Esophagus (tissue), 2 donors: ENCODE data around the gene KCNJ18. TPM values are rescaled to one million over a fixed set of nuclear protein-coding genes. Genes with fewer than 3 reads are reported as not detected.
A peak's percentile ranks its signal among the peaks of the same experiment; 100 is the strongest.
"Not testable (repeated sequence)": the region's sequence is repeated elsewhere in the genome, so short reads cannot be mapped to it uniquely, and the experiment has no call there.

Experiments used
- H3K27ac ChIP-seq, 2 donors: one replicate each; pipeline ENCODE4 v1.5.1; 2013; ENCODE audit warnings: low read depth in 2 of 2, mild to moderate bottlenecking in 2 of 2, inconsistent platforms in 1 of 2, low read length in 1 of 2, moderate library complexity in 1 of 2
- H3K27me3 ChIP-seq, 2 donors: one replicate each; pipeline ENCODE4 v1.6.1; 2013; ENCODE audit warnings: low read length in 2 of 2, control low read depth in 1 of 2, mild to moderate bottlenecking in 1 of 2; ENCODE audit not compliant: insufficient read depth in 2 of 2, control insufficient read depth in 1 of 2
- H3K36me3 ChIP-seq, 2 donors: one replicate each; pipeline ENCODE4 v1.6.1; 2013; ENCODE audit warnings: low read length in 1 of 2; ENCODE audit not compliant: control insufficient read depth in 2 of 2, insufficient read depth in 2 of 2
- H3K4me1 ChIP-seq, 2 donors: one replicate each; pipeline ENCODE4 v1.6.1; 2013; ENCODE audit warnings: low read length in 1 of 2; ENCODE audit not compliant: control insufficient read depth in 2 of 2, insufficient read depth in 2 of 2
- H3K4me3 ChIP-seq, 2 donors: one replicate each; pipeline ENCODE4 v1.5.1; 2013; ENCODE audit warnings: low read length in 2 of 2, mild to moderate bottlenecking in 2 of 2, low read depth in 1 of 2, moderate library complexity in 1 of 2
- H3K9me3 ChIP-seq, 2 donors: one replicate each; pipeline ENCODE4 v1.6.1; 2013; ENCODE audit warnings: mild to moderate bottlenecking in 2 of 2, low read depth in 1 of 2, low read length in 1 of 2, moderate library complexity in 1 of 2; ENCODE audit not compliant: control insufficient read depth in 2 of 2, insufficient read depth in 1 of 2
- WGBS, 2 donors: extraction: QIAGEN DNeasy Blood & Tissue Kit; methylation state at CpG; one replicate each; pipeline ENCODE4 v1.1.7; 2013; 5-methylcytosine and 5-hydroxymethylcytosine counted together
- polyA plus RNA-seq, 2 donors: library from polyadenylated mRNA; stranded (reverse); fragments of 200-250 nt; gene quantifications; one replicate each; pipeline ENCODE4 v1.2.3, GENCODE V29; 2013
- donor health status: healthy with polysubstance abuse.
- donor health status: Bipolar disorder and iron deficiency.

Gene KCNJ18
- polyA plus RNA-seq, 2 donors = 0.11 to 0.24 TPM

DNA sequence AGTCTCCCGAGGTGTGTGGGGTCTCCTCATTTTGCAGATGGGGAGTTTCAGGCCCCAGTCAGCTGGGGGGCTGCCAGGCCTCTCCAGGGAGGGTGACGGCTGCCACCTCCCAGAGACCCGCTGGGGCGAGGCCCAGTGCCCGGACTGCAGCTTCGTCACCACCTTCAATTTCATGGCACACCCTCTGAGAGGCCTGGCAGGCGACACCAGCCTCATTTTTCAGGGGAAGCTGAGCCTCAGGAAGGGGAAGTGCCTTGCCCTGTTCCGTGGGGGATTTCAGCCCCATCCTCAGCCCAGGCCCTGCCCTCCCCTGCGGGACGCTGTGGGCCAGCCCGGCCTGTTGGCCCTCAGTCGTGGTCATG lies 362 bp downstream of the KCNJ18 start:
- not testable (repeated sequence) for H3K9me3 ChIP-seq, H3K36me3 ChIP-seq, H3K27me3 ChIP-seq, H3K27ac ChIP-seq, H3K4me1 ChIP-seq, H3K4me3 ChIP-seq
- 53 to 70% methylated on average over 9 to 12 of the region's 12 CpGs for WGBS, 2 donors

DNA sequence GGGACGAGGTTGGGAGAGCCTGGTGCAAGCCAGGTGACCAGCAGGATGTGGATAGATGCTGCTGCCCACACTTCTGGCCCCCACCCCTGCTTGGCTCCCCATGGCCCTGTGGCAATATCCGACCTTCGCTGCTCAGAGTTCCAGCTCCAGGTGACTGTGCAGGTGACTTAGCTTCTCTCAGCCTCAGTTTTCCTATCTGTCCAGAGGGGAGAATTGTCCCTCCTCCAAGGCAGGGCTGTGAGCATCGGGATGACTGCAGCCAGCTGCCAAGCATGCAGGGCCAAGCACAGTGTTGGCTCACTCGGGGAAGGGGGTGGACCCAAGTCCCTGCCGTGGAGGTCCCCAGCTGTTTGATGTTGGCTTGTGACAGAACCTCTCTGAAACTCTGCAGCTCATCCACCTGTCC lies 1.1 kb downstream of the KCNJ18 start:
- not testable (repeated sequence) for H3K4me1 ChIP-seq, H3K9me3 ChIP-seq, H3K36me3 ChIP-seq, H3K4me3 ChIP-seq, H3K27me3 ChIP-seq
- peak overlapping the region in 1 of 2 donors; percentile 34 for H3K27ac ChIP-seq
- 58 to 64% methylated on average over 6 of the region's 6 CpGs for WGBS, 2 donors

DNA sequence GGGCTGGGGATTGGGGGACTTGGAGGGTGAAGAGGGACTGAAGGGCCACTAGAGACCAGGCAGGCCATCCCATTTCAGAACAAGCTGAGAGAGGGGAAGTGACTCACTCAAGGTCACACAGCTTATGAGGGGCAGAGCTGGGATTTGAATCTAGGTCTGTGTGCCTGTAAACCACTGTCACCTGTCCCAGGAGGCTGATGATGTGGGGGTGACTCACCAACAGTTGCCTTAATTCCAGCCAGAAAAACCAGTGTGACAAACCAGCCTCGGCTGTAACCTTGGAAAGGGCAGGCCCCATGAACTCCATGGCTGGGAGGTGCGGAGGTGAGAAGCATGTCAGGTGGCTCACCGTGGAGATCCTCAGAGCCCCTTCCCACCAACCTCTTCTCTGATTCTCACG lies 1.6 kb downstream of the KCNJ18 start:
- H3K27ac ChIP-seq, H3K36me3 ChIP-seq, H3K4me3 ChIP-seq, H3K27me3 ChIP-seq, H3K9me3 ChIP-seq, H3K4me1 ChIP-seq: not testable (repeated sequence)
- WGBS, 2 donors = 51 to 69% methylated on average over 3 of the region's 4 CpGs

DNA sequence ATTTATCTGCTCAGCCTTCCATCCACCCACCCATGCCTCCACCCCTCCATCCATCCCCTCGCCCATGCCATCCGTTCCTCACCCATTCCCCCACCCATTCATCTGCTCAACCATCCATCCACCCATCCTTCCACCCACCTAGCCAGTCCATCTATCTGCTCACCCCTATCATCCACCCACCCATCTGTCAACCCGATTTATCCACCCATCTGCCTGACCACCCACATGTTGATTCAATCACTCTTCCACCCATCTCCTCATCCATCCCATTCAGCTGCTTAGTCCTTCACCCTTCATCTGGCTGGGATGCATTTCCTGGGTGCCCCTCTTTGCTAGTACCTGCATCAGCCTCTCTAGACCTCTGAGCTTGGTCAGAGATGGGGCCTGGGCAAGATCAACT lies 3.9 kb downstream of the KCNJ18 start:
- not testable (repeated sequence) for H3K4me3 ChIP-seq, H3K9me3 ChIP-seq, H3K27ac ChIP-seq, H3K27me3 ChIP-seq, H3K36me3 ChIP-seq, H3K4me1 ChIP-seq
- 88 to 89% methylated on average over 1 to 2 of the region's 3 CpGs for WGBS, 2 donors

DNA sequence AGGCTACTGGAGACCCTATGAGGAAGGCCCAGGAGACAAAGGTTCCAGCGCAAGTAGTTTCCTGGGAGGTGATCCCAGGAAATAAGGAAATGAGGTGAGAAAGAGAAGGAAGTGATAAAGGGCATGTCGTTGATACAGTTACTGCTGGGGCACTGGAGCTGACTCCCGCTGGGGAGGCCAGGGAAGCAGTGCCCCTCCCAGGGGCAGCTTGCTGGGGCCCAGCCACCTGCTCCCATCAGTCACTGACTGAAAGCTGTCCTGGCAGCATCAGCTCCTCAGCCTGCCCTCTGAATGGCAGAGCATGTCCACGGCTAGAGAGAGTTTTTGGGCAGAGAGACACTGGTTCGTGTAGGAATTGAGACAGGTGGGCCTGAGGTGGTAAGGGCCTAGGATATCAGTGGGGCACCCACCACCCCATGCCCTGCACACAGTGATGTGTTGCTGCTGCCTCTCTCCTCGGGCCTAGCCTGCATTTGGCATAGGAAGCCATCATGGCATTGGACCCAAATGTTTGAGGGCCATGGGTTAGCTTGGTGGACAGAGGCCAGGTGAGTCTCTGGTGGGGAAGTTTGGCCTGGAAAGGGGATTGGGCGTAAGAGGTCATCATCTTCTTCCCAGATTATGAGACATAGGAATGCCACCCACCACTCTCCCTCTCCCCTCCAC lies 4.7 kb downstream of the KCNJ18 start:
- not testable (repeated sequence) for H3K36me3 ChIP-seq, H3K27ac ChIP-seq, H3K27me3 ChIP-seq, H3K4me1 ChIP-seq, H3K9me3 ChIP-seq, H3K4me3 ChIP-seq
- 63 to 71% methylated on average over 6 to 7 of the region's 7 CpGs for WGBS, 2 donors

DNA sequence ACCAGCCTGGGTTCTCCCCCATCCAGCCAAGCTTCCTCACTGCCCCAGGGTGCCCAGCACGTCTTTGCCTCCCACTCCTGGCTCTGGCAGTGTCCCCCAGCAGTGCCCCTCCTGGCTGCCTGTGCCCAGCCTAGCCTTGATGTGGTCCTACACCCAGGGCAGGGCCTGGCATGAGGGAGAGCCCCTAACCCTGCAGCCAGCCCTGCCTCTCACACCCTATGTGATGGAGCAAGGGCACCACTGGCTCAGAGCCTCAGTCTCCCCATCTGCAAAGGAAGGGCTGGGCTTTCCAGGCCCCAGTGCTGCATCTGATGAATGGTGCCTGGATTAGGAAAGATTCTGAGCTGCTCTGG lies 5.2 kb downstream of the KCNJ18 start:
- not testable (repeated sequence) for H3K4me1 ChIP-seq, H3K9me3 ChIP-seq, H3K36me3 ChIP-seq, H3K27ac ChIP-seq, H3K4me3 ChIP-seq, H3K27me3 ChIP-seq
- WGBS, 2 donors = 25 to 33% methylated on average over 1 of the region's 1 CpG

DNA sequence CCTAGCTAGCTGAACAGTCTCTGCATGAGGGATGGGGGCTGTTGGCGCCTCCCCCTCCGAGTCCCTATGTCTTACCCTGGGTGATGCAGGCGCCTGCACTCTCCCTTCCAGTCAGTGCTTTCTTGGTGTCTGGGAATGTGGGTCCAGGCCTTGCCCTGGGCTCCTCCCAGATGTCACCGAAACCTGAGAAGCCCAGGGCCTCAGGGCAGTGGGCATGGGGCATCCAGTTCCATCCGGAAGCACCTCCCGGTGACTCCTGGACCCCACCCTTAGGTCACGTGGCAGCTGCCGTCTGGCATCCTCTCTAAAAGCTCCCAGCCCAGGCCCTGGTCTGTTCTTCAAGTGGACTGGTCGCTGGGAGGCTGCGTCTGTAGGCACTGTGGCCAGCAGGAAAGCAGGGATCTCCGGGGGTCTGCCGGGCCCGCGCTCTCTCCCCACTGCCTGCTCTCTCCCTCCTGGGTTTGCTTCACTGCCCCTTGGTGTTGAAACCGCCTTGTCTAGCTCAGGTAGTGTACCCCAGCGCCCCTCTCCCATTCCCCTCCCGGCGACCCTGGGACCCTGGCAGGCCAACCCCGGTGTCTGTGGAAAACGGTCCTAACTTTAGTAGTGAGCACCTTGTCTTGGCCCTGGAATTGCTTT lies 6.2 kb downstream of the KCNJ18 start:
- H3K27ac ChIP-seq, H3K27me3 ChIP-seq, H3K36me3 ChIP-seq, H3K9me3 ChIP-seq, H3K4me3 ChIP-seq, H3K4me1 ChIP-seq: not testable (repeated sequence)
- 79 to 82% methylated on average over 17 to 20 of the region's 20 CpGs for WGBS, 2 donors

DNA sequence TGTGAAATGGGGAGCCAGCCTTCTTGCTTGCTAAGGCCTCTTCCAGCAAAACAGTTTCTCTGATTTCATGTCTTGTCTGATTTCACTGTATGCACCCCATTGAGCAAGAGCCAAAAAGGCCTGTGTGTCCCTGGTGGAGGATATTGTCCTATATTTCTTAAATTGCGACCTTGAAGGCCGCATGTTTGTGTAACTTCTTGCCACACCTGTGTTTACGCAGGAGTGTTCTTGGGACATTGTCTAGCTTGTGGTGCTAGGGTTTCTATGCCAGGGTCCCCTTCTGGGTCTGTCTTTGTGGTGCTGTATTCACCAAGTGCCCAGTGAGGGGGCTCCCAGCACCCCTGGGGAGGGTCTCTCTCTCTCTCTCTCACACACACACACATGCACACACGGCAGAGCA lies 6.8 kb downstream of the KCNJ18 start:
- not testable (repeated sequence) for H3K27me3 ChIP-seq, H3K36me3 ChIP-seq, H3K27ac ChIP-seq, H3K4me3 ChIP-seq, H3K4me1 ChIP-seq, H3K9me3 ChIP-seq
- 70% methylated on average over 4 of the region's 4 CpGs for WGBS, 2 donors

DNA sequence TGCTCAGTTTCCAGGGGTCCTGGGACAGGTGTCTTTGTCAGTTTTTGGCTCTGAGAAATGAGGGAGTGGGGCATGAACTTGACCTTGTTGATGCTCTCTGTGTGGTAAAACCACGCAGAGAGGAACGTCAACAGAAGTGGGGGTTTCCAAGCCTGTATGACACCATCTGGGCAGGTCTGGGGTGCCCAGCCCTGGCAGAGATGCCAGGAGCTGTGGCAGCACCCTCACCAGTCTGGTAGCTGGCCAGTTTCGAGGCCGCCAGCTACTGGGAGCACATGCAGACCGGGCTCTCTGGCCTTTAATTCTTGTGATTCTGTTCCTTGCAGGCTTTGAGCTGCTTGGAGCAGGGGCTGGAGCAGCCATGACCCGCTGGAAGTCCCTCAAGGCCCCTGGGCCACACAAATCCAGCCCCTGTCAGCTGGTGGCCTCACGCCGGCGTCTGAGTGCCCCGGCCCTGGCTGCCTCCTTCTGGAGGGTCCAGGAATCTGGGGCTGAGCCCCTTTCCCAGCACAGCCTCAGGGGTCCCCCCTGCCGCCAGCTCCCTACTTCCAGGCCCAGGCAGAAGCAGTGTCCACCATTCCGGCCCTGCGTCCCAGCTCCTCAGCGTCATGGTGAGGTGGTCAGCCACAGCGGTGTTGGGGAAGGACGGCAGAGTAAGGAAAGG lies 7.4 kb downstream of the KCNJ18 start:
- H3K9me3 ChIP-seq, H3K27me3 ChIP-seq, H3K4me3 ChIP-seq, H3K27ac ChIP-seq, H3K36me3 ChIP-seq, H3K4me1 ChIP-seq: not testable (repeated sequence)
- WGBS, 2 donors = 68 to 76% methylated on average over 16 of the region's 16 CpGs

DNA sequence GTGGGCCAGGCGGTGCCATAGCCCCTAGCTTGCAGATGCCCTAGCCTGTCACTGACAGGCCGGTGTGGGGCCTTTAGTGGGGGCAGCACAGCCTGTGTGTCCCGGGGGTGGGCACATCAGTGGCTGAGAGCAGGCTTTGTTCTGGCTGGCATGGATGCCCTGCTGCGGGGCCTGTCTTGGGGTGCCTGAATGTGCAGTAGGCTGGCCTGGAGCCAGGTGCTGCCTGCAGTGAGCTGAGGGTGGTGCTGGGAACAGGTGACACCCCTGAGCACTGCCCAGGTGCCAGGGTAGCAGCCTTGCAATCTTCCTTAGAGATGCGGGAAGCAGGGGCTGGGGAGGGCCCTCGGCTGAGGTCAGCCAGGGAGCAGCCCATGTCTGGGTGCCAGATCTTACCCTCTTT lies 8.8 kb downstream of the KCNJ18 start:
- H3K27me3 ChIP-seq, H3K36me3 ChIP-seq, H3K4me3 ChIP-seq, H3K27ac ChIP-seq, H3K9me3 ChIP-seq, H3K4me1 ChIP-seq: not testable (repeated sequence)
- 59 to 60% methylated on average over 2 to 6 of the region's 6 CpGs for WGBS, 2 donors
